Pons (tissue), 1 donor: Measurements from ENCODE around the gene TDRD12.

ENCODE experiments used
- DNase-seq: peaks from one replicate; pipeline ENCODE4 v3.0.0-alpha.2; 2016; ENCODE audit warnings: low spot score

Gene TDRD12

DNA sequence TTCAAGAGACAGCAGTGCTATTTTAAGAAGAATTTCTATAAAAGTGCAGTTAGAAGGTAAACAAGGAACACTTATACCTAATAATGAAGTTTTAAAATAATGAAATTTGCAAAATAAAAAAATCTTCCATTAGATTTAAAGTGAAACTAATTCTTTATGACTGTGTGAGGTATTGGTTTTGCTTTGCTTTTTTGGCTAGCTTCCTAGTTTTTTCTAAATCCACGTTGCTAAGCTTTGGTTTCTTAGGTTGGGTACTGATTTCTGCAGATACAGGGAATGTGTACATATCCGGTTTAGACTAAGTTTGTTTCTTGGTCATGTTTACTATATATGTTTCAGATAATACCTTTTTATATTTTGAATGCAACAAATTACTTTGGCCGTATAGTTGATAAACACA lies 90.2 kb downstream of the TDRD12 start:
- DNase-seq, result no peak

DNA sequence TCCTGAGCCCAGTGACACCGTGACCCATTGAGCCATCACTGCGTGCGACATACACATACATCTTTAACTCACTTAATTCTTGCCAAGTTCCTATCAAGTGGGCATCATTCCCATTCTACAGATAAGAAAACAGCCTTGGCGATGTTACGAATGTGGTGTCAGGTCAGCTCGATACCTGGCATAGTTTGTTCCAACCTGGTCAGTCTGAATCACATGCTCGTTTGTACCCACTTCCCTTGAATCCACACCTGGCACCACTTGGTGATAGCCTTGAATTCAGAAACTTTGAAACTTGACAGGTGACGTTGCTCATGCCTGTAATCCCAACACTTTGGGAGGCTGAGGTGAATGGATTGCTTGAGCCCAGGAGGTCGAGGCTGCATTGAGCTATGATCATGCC lies 90.9 kb downstream of the TDRD12 start:
- DNase-seq, result no peak

- DNase-seq, result no peak
Measured at GRCh38 chr19:32811151-32811550, 91.6 kb downstream of the TDRD12 start.

- no peak for DNase-seq
Measured at GRCh38 chr19:32812036-32812435, 92.5 kb downstream of the TDRD12 start.

DNA sequence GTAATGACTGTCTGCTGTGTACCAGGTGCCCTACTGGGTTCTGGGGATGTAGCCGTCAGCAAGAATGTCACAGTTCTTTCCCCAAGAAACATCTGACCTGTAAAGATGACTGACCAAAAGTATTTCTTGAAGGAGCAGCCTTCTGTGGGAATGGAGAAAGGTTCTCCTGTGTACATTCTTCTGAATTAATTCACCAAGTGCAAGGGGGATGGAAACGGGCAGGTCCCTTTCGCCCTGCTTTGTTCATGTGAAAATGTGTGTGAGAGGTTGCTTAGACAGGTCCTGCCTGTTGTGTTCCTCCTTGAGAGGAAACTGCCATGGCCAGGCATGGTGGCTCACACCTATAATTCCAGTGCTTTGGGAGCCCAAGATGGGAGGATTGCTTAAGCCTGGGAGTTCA lies 93.0 kb downstream of the TDRD12 start:
- DNase-seq, result no peak

DNA sequence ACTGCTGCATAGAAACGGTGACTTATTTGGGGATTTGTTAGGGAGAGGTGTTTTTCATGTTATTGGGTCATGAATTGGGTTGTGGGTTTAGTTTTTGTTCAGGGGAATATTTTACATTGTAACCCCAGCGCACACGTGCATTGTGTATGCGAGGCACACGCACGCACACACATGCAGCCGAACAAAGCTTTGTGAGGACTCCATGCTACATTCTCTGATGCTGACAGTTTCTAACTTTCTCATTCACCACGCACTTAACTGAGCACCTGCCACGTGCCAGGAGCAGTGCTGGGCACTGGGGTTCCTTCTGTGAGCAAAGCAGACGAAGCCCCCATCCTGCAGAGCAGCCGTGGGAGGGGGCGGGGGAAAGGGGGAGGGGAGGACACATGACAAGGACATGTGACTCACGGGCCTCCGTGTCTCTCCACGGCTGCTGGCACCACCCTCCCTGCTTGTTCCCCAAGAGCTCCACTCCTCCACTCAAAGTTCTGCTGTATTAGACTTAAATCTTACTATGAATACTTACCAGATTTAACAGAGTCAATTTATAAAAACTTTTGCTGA lies 94.4 kb downstream of the TDRD12 start:
- no peak for DNase-seq

GRCh38 chr19:32814624-32815023 lies 95.1 kb downstream of the TDRD12 start:
- DNase-seq, result no peak

DNA sequence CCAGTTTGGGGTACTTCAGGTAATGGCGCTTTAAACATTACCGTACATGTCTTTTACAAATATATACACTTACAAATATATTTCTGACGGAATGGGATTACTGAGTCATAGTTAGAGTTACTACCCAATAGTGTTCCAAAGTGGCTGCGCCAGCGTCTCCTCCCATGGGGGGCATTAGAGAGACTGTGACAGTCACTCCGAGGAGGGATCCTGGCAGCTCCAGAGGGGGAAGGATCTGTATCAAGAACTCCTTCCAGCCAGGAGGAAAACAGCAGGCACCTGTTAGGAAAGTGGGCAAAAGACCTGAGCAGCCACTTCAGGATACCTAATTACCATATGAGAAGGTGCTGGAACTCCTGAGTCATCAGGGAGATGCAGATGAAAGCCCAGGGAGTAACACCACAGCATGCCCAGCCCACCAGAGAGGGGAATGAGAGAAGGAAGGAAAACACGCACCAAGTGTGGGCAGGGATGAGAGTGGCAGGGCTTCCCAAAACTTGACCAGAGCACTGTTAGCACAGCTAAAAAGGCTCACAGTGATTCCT lies 97.1 kb downstream of the TDRD12 start:
- no peak for DNase-seq

DNA sequence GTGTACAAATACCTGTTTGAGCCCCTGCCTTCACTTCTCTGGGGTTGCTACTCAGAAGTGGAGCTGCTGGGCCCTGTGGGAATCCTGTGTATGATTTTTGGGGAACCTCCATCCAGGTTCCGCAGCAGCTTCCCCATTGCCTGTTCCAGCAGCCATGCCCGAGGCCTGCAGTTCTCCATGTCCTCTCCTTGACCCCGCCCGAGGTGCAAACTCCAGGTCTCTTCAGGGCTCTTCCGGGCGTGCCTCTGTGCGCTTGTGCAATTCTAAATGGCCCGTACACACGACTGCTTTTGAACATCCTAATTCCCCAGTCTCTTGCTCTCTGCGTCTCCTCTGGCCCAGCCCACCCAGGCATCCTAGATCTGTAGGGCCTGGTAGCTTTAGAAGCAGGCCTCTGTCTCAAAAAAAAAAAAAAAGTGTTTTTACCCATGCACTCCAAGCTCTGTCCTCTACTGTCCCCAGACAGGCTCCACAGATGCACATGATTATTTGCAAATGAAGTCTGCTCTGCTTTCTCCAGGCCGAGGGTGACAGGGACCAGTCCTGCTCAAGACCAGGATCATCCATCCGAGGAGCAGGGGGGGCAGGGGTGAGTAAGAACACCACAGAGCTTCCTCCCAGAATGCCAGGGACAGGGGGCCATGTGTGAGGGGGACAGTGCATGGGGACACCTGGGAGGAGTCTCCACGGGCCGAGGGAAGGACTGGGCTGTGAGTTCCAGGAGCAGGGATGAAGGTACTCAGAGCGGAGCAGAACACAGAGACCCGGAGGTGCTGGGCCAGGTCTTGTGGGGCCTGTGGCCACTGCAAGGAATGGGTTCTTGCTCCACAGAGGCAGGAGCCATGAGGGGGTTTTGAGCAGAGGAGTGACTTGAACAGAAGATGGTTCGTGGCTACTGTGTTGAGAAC lies 98.3 kb downstream of the TDRD12 start:
- DNase-seq, result no peak

DNA sequence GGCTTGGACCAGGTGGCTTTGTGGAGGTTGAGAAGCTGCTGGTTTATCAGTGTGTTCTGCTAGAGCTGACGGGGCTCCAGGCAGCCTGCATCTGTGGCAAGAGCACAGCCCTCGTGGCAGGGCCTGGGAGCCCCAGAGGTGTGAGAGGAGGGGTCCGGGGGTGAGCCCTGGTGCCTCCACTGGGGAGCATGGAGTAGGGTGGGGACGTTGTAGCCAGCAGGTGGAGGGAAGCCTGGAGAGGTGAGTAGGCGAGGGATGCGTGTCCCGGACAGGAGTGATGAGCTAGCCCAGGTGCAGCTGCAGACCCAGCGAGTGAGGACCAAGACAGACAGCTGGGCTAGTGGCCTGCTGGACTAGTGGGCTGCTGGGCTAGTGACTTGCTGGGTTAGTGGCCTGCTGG lies 99.0 kb downstream of the TDRD12 start:
- no peak for DNase-seq

GRCh38 chr19:32819419-32820400 lies 100.1 kb downstream of the TDRD12 start:
- DNase-seq, result no peak

- no peak for DNase-seq
Measured at GRCh38 chr19:32822916-32823746, 103.6 kb downstream of the TDRD12 start.

DNA sequence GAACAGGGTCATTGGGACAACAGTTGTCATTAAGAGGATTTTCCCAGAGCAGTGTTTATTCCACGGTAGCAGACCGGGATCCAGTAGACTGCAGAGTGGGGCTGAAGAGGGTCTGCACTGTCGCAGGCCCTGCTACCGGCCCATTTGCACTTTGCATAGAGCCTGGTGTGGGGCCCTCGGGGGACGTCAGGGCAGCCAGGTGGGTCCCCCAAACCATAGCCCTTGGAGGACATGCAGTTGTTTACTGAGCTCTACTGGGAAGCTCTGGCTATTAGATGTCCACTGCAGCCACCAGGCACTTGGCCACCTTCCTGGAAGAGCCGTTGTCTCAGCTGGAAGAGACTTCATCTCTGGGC lies 104.2 kb downstream of the TDRD12 start:
- DNase-seq, result no peak

- no peak for DNase-seq
Measured at GRCh38 chr19:32824191-32824751, 104.7 kb downstream of the TDRD12 start.

- DNase-seq, result no peak
Measured at GRCh38 chr19:32824916-32825608, 105.5 kb downstream of the TDRD12 start.

GRCh38 chr19:32828139-32828538 lies 108.6 kb downstream of the TDRD12 start:
- no peak for DNase-seq

DNA sequence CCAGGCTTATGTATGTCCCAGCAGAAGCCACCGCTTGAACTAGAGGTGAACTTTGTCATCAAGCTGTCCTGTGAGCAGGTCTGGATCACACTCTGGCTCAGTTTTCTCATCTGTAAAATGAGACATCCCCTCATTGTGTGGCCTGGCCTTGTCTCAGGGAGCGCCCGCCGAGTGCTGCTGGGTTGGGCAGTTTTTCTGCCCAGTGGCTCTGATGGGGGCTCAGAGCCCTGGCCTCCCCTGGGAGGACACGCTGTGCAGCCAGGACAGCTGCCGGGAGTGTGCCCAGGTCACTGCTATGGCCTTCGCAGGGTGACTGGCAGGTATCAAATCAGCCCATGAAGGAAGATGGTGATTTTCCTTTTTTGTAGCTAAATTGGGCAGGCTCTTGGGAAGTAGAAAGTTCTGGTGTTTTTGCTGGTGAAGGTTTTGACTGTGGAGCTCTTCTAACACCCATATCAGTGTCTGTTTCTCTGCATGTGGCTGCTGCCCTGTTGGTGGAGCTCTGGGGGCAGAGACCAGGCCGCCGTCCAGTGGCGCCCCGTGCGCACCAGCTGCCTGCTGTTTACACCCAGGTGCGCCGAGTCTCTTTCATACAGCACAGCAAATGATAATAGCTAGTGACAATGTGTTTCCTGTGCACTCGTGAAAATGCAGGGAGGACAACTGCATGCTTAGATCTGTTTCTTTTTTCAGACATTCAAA lies 109.2 kb downstream of the TDRD12 start:
- no peak for DNase-seq

GRCh38 chr19:32829345-32829896 lies 109.9 kb downstream of the TDRD12 start:
- no peak for DNase-seq

GRCh38 chr19:32830231-32831014 lies 110.9 kb downstream of the TDRD12 start:
- DNase-seq, result no peak
